ENCODE results near the gene KRT9.
"Not testable (repeated sequence)": the region's sequence is repeated elsewhere in the genome, so short reads cannot be mapped to it uniquely, and the experiment has no call there.

Gene KRT9

GRCh38 chr17:41571561-41572434, at the start of gene KRT9:
TSS of gene KRT9 (minus strand) at chr17:41572059. CDS start at chr17:41571992, 67 bp downstream.
- no peak for DNase-seq (ENCODE audit: low read depth)

- not testable (repeated sequence) for DNase-seq (ENCODE audit: low read depth)
Observed at GRCh38 chr17:41621435-41621817, 49.6 kb upstream of the KRT9 start.

GRCh38 chr17:41620583-41621434, 49.0 kb upstream of the KRT9 start:
- DNase-seq (ENCODE audit: low read depth): no peak

GRCh38 chr17:41619927-41620582, 48.2 kb upstream of the KRT9 start:
- DNase-seq (ENCODE audit: low read depth): not testable (repeated sequence)

GRCh38 chr17:41619036-41619926, 47.4 kb upstream of the KRT9 start:
- DNase-seq (ENCODE audit: low read depth): no peak

- DNase-seq (ENCODE audit: low read depth): no peak
Observed at GRCh38 chr17:41618341-41619035, 46.6 kb upstream of the KRT9 start.

- DNase-seq (ENCODE audit: low read depth): no peak
Observed at GRCh38 chr17:41617698-41618097, 45.8 kb upstream of the KRT9 start.

GRCh38 chr17:41617136-41617535, 45.3 kb upstream of the KRT9 start:
- DNase-seq (ENCODE audit: low read depth): no peak

- DNase-seq (ENCODE audit: low read depth): not testable (repeated sequence)
Observed at GRCh38 chr17:41616486-41616885, 44.6 kb upstream of the KRT9 start.

GRCh38 chr17:41615454-41615853, 43.6 kb upstream of the KRT9 start:
- DNase-seq (ENCODE audit: low read depth): no peak

GRCh38 chr17:41614767-41615166, 42.9 kb upstream of the KRT9 start:
- DNase-seq (ENCODE audit: low read depth): not testable (repeated sequence)

- no peak for DNase-seq (ENCODE audit: low read depth)
Observed at GRCh38 chr17:41614098-41614497, 42.2 kb upstream of the KRT9 start.

- no peak for DNase-seq (ENCODE audit: low read depth)
Observed at GRCh38 chr17:41613277-41614082, 41.6 kb upstream of the KRT9 start.

- DNase-seq (ENCODE audit: low read depth): not testable (repeated sequence)
Observed at GRCh38 chr17:41612376-41613160, 40.7 kb upstream of the KRT9 start, which contains the start of gene KRT16. TSS of gene KRT16 (minus strand) at chr17:41612767. CDS start at chr17:41612688, 79 bp downstream.

- no peak for DNase-seq (ENCODE audit: low read depth)
Observed at GRCh38 chr17:41610965-41611640, 39.2 kb upstream of the KRT9 start.

GRCh38 chr17:41610061-41610517, 38.2 kb upstream of the KRT9 start:
- not testable (repeated sequence) for DNase-seq (ENCODE audit: low read depth)

- DNase-seq (ENCODE audit: low read depth): not testable (repeated sequence)
Observed at GRCh38 chr17:41606930-41607329, 35.1 kb upstream of the KRT9 start.

GRCh38 chr17:41602524-41602923, 30.7 kb upstream of the KRT9 start:
- DNase-seq (ENCODE audit: low read depth): no peak

All from fibroblast of the conjunctiva (primary cell).